GM21360 (cell line): ENCODE data around the gene KLF5.

Experiments used
- ATAC-seq: cut with Tn5 transposase; IDR thresholded peaks from one replicate; pipeline ENCODE4 v1.9.1; 2021; ENCODE audit warnings: mild to moderate bottlenecking, moderate library complexity; ENCODE audit not compliant: unreplicated experiment

Gene KLF5

DNA sequence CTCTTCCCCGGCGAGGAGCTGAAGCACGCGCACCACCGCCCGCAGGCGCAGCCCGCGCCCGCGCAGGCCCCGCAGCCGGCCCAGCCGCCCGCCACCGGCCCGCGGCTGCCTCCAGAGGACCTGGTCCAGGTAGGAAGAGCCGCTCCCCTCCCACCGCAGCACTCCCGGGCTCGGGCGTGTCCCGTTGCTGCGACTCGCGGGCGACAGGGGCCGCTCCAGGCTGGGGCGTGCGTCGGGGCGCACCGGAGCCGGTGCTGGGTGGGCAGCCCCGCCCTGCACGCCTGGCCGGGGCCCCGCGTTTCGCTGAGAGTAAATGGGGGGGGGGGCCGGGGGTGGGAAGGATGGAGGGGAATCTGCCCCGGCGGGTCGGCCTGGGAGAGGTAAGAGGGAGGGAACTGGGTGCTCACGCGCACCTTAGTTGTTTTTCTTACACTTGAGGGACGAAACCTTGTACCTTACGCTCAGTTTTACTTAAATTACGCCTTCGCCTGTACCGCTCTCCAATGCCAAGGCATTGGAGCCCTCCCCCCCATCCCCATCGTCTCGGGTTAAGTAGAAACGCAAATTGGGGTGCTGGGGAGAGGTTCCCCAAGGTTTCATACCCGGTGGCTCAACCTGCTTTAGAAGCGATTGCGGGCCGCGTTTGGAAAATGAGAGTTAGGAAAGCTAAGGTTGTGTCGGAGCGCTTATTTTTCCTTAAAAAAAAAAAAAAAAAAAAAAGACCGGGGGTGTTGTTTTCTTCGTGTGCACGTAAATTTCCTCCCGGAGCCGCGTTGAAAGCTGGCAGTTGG, 850 bp downstream of the KLF5 start:
- ATAC-seq = peak; percentile 34

DNA sequence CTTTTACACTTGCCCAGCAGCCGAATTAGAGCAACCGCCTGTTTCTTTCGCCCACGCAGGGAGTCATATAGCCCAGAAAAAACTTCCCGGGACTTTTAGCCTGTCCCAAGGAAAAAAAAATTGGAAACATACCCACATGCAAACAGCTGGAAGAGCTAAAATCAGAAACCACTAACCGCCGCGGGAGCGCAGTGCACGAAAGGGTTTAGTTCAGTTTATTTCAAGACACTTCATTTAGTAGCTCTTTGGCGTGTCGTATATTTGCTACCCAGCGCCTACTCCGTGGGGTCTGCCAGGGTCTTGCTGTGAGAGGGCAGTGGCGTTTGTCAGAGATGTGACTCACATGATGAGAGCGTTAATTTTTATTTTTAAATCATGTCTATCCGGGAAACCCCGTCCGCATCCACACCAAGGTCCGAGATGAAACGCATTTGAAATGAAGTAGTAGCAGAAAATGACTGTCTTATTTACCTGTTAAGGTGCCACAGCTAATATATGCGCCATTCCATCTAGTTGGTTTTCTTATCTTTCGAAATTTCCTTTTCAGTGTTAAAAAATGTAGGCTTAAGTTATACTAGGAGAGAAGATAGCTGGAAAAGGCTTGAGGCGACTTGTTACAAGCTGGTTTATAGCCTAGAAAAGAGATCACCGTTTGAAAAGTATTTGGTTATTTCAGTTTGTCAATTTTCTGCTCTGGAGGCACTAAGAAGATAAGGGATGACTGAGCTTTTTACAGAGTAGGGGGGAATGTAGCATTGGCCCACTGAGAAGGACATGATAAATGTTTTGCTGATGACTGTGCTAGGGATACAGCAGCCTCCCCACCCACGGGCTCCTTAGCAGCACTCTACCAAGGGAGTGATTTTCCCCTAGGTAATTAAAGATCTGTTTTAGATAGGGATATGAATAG, 1.7 kb downstream of the KLF5 start:
- ATAC-seq = no peak

DNA sequence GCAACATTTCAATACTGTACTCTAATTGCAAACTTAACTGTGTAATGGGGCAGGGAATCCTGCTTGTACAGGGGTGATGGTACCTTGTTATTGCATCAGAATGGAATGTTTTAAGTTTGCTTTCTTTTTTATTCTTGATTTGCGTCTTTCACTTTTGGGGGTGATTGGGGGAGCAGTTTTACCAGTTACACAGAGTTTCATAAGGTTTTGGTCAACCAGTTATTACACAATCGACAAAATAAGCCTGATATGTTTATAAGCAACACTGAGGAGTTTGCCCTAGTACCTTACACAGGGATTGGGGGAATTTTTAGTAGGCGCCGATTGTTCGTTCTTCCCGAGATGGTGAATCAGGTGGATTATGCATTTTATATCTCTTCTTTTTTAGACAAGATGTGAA, 2.7 kb downstream of the KLF5 start:
- no peak for ATAC-seq

DNA sequence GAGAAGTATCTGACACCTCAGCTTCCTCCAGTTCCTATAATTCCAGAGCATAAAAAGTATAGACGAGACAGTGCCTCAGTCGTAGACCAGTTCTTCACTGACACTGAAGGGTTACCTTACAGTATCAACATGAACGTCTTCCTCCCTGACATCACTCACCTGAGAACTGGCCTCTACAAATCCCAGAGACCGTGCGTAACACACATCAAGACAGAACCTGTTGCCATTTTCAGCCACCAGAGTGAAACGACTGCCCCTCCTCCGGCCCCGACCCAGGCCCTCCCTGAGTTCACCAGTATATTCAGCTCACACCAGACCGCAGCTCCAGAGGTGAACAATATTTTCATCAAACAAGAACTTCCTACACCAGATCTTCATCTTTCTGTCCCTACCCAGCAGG, 3.1 kb downstream of the KLF5 start:
- ATAC-seq = no peak

DNA sequence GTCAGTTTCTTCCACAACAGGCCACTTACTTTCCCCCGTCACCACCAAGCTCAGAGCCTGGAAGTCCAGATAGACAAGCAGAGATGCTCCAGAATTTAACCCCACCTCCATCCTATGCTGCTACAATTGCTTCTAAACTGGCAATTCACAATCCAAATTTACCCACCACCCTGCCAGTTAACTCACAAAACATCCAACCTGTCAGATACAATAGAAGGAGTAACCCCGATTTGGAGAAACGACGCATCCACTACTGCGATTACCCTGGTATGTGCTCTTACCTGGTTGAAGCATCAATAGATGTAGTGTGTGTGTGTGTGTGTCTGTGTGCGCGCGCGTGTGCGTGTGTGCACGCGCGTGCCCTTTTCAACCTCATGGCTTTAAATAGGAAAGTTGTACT, 3.7 kb downstream of the KLF5 start:
- no peak for ATAC-seq

DNA sequence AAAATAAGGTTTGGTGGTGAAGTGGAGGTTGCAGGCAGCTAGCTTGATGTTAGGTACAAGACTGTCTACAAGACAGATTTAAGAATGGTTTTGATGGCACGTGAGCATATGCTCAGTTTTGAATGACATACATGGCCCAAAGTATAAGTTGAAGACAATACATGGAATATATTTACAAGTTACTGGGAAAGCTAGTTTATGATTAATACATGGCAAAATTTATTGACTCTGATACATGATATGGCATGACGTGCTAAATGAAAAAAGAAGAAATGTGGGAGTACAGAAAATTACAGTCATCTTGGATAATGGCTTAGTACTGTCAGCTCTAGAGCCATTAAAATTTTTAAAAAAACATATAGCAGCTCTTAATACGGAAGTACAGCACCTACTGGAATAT, 4.4 kb downstream of the KLF5 start:
- ATAC-seq = no peak

DNA sequence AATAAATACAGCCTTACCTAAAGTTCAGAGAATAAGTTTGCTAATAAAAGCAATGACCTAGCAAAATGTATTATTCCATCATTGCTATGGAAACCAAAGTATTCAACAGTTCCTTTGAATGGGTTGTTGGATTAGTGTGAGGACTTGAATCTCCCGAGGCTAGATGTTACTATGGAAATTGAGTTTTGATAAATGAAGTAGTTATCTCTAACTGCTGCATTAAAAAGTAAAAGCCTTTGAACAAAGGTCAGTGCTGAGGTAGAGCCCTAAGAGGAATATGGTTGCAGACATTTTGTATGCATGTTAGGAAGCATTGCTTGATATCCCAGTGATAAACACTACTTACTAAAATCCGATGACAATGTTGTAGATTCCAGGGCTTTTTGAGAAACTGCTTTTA, 6.2 kb downstream of the KLF5 start:
- ATAC-seq = no peak

DNA sequence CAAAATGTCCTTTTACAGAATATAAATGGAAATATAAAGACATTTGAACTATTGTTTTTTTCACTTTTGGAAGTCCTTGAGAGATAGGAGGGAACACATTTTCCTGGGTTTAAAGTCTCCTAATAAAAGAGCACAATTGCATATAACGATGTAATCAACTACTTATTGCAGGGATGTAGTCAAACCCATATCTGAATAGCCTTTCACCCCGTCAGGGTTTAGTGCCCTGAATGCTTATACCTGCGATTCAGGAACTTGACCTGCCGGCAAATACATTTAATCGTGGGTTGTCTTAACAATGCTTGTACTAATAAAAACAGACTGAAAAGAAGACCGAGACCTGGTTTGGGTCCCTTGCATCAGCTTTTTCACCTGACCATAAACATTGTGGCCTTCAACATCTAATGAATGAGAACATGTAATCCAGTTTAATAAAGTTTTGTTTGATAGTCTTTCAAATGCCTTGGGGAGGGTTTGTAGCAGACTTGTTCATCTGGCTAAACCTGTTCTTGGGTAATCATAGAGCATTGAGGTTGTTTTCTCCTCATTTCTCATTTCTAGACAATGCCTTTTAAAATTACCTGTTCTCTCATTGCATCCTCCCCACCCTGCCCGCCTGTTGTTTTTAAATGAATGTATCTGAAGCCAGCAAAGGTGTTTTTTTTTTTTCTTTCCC, 7.0 kb downstream of the KLF5 start:
- no peak for ATAC-seq

DNA sequence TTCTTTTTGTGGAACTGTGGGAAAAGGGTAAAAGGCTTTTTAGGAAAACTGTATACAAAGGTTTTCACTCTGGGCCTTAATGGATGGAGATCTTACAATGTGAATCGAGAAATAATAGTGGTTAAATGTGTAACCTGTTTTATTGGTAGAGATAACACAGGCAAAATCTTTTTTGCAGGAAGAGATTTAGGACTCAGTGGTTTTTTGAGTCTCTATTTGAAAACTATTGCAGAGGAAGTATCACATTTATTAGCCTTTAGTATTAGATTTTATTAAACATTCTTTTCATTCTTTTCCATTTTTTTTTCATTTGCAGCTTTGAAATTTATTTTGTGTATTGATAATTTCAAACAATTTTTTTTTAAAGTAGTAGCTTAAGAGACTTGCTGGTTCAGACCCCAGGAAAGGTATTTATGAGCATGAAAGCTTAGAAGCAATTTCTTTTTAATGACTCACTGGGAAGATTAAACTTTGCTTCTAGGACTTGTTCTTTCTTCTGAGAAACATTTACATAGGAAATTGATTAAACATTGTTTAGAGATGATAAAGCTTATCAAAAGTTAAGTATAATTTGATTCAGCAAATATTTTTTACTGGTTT, 10.5 kb downstream of the KLF5 start:
- no peak for ATAC-seq

DNA sequence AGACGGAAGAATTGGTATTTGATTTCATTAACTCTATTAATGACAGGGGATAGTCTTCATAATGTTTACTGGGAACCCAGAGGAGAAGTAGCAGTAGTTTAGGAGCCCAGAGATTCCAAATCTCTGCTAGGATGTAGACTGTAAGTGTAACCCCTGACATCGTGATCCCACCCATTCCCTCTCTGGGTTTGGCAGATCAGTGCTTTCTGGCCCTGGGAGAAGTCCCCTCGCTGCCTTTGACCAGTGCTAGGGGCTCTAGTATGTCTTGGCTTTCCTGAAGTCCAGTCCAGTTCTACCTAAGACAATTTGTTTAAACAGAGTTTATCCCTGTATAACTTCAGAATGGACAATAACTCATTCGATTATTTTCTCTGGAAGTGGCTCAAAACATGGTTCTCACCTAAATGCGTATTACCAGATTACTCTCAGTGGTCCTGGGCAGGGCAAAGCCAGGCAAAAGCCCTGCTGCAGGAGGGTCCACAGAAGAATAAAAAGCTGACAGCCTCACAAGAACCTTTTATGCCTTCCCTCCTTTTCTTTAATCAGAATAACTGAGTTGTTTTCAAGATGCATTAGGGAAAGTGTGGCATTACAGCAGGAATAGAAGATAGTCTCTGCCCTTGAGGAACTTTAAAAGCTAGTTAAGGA, 11.8 kb downstream of the KLF5 start:
- ATAC-seq = no peak

DNA sequence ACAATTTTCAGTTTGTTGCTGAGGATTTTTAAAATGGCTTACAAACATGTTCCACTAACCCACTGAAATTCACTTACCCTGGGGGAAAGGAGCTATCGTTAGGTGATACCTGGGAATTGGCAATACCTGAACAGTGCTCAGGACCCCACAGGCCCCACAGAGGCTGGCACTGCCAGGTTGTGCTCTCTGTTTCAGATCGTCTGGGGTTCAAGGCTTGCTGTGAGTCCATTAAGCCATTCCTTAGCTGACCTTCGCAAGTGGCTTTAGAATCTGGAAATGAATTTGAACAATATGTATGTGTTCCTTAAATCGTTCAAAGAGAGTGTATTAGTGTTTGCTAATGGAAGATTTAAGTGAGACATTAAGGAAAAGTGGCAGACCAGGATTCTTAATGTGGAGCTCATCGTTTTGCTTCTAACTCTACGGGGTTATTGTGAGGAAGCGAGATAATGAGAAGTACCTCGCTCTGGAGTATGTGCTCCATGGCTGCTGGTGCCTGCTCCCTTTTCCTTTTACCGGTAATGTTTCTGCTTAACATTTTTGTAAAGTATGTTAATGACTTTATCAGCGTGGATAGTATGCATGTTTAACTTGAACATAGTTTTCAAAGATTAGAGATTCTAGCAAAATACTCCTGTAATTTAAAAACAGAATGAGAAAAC, 13.6 kb downstream of the KLF5 start:
- no peak for ATAC-seq

DNA sequence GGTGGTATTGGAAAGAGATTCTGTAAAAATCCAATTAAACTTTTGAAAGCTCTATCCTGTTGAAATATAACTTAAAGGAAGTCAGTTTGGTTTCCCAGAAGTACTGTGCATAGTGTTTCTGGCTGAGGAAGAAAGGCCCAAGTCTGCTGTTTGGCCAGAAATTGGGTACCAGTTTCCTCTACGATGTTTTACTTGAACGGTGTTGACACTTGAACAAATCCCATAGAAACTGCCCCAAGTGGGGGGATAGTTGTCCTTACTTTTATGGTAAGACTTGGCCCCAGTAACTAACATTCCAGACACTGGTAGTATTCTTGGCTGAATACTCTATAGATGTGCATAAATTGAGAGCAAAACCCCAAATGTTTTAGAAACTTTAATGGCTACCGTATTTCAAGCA, 14.2 kb downstream of the KLF5 start:
- ATAC-seq = no peak

DNA sequence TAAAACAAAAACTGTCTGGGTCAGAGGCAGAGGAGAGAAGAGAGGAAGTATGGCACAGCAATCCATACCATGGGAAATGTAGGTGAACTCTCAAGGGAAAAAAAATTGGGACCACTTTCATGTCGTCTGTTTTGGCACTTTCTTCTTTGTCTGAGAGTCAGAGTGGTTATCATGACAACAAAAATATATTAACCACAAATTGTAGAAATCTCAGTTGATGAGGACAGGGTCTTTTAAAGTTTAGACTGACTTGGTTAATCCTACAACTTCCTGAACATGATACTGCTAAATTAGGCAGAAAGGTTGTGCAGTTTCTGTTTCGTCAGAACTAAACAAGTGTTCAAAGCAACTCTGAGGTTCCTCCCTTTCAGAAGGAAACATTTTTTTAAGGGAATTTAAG, 15.2 kb downstream of the KLF5 start:
- peak; percentile 66 for ATAC-seq

DNA sequence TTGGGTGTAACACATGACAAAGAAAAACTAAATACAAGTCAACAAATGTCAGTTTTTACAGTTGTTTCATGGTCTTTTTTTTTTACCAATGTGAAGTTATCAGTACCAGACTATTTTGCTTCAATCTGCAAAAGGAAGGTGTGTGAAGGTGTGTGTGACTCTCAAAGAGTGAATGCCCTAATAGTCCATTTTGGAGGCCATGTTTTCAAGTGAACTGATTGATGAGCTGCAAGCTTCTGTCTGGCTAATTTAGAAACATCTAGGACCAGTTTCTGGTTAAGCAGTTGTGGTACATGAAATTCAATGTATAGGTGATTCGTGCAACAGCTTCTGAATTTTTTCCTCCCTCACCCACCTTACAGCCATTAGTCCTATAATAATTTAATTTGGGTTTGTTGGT, 16.1 kb downstream of the KLF5 start:
- no peak for ATAC-seq

DNA sequence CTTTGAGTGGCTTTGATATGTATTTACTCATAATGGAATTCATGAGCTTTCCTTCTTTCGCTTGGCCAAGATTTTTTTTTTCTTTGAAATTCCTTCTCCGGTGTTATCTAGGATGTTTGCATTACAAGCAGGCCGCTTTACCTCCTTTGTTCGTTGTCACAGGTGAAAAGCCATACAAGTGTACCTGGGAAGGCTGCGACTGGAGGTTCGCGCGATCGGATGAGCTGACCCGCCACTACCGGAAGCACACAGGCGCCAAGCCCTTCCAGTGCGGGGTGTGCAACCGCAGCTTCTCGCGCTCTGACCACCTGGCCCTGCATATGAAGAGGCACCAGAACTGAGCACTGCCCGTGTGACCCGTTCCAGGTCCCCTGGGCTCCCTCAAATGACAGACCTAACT, 16.7 kb downstream of the KLF5 start:
- ATAC-seq = no peak

DNA sequence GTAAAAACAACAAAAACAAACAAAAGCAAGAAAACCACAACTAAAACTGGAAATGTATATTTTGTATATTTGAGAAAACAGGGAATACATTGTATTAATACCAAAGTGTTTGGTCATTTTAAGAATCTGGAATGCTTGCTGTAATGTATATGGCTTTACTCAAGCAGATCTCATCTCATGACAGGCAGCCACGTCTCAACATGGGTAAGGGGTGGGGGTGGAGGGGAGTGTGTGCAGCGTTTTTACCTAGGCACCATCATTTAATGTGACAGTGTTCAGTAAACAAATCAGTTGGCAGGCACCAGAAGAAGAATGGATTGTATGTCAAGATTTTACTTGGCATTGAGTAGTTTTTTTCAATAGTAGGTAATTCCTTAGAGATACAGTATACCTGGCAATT, 17.1 kb downstream of the KLF5 start:
- ATAC-seq = no peak

DNA sequence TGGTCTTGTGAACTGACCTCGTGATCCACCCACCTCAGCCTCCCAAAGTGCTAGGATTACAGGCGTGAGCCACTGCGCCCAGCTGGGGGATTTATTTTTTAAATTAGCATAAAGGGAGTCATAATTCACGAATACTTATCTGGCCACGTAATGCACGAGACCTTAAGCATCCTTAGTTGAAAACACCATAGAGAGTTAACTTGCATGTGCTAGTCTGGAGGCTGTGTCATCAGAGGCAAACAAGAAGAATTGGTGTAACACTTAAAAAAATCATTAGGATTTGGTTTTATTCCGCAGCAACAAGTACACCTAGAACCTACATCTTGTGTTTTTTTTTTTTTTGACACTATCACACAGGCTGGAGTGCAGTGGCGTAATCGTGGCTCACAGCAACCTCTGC, 19.1 kb downstream of the KLF5 start:
- ATAC-seq = no peak

DNA sequence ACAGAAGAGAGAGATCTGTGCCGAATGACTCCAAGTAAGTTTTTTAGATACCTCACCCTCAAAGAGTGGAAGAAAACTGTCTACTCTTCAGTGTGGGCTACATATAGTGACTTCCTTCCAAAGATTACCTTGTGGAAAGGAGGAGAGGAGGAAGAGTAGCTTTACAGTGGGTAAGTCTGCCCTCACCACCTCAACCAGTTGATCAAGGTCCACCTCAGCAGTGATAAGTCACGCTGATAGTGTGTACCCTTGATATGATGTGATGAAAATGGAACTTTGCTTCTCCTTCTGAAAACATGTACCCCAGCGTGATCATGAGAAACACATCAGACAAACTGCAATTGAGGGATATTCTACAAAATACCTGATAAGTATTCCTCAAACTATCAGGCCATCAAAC, 20.6 kb downstream of the KLF5 start:
- ATAC-seq = no peak

DNA sequence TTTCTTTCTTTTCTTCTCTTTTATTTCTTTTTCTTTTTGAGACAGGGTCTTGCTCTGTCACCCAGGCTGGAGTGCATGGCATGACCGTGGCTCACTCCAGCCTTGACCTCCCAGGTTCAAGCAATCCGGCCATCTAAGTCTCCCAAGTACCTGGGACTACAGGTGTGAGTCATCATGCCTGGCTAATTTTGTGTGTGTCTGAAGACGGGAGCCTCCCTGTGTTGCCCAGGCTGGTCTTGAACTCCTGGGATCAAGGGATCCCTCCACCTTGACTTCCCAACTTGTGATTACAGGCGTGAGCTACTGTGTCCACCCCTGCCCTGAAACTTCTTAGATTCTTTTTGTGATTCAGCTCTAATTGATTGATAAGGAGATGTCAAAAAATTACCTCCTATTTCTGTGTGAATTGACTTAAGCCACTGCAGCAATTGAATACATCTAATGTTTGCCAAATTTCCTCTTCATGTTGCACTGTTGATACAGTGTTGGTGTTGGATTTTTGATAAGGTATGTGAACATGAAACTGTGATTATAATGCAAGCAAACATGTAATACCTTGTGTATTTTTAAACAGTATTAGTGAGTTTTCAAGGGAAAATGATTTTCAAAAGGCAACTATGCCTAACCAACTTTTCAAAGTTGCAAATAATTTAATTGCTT, 22.6 kb downstream of the KLF5 start:
- no peak for ATAC-seq

DNA sequence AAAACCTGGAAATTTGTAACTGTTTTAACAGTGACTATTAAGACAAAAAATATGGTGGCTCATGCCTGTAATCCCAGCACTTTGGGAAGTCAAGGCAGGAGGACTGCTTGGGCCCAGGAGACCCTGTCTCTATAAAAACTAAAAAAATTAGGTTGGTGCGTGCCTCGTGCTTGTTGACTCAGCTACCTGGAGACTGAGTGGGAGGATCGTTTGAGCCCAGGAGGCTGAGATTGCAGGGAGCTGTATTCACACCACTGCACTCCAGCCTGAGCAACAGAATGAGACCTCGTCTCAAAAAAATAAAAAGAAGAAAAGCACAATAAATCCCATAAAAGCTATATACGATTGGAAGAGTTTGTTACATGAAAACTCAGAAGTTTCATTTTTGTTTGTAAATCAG, 23.7 kb downstream of the KLF5 start:
- ATAC-seq = no peak
